ENCODE results near the gene E4F1.

GRCh38 chr16:2180962-2181923, 42.1 kb upstream of the E4F1 start:
- no peak for TF ChIP-seq POLR2A (IDR thresholded peaks at IDR 0.05)
- no peak for TF ChIP-seq CTCF (IDR thresholded peaks at IDR 0.05 in 4 of 5, conservative IDR thresholded peaks at IDR 0.05 in 1 of 5)

Measured in gastrocnemius medialis (tissue), 4 donors.